HEK293 (cell line): Measurements from ENCODE around the gene IL12RB1.

ENCODE experiments used
- CTCF ChIA-PET: fragments of 350-600 bp; formaldehyde crosslinking; extraction: SDS; loops from one replicate; lab custom pipeline; 2021; ENCODE audit warnings: antibody characterized with exemption; lab: Yijun Ruan, JAX
- POLR2A ChIA-PET: fragments of 300-600 bp; formaldehyde crosslinking; extraction: SDS; loops from one replicate; lab custom pipeline; 2020; ENCODE audit warnings: antibody characterized with exemption, inconsistent platforms; lab: Yijun Ruan, JAX
- H3K27ac ChIP-seq: fragments of 200-500 bp; sonication (Bioruptor generic); 2 replicates; pipeline ENCODE4 v1.5.1; 2014; ENCODE audit warnings: low read depth, low read length, control low read depth, inconsistent platforms; ENCODE audit errors: extremely low read depth
- H3K36me3 ChIP-seq, 2 experiments: fragments of 200-500 bp in 1 of 2; sonication (Bioruptor generic) in 1 of 2; 1 replicate in 1 of 2; 2 replicates in 1 of 2; pipeline ENCODE4 v1.5.1; 2014 to 2017; ENCODE audit warnings: inconsistent platforms in 2 of 2, low read length in 2 of 2; ENCODE audit not compliant: control insufficient read depth in 2 of 2, insufficient read depth in 1 of 2
- H3K4me1 ChIP-seq: fragments of 200-500 bp; sonication (Bioruptor generic); 2 replicates; pipeline ENCODE4 v1.5.1; 2014; ENCODE audit warnings: mild to moderate bottlenecking, low read length, inconsistent platforms; ENCODE audit not compliant: control insufficient read depth, insufficient read depth
- H3K4me3 ChIP-seq: 2 replicates; pipeline ENCODE4 v1.5.1; 2011; ENCODE audit warnings: low read depth, mild to moderate bottlenecking, control low read depth, low read length, moderate library complexity
- H3K9me3 ChIP-seq: fragments of 200-500 bp; sonication (Bioruptor generic); 2 replicates; pipeline ENCODE4 v1.5.1; 2014; ENCODE audit warnings: low read depth, low read length, inconsistent platforms; ENCODE audit not compliant: control insufficient read depth, insufficient read depth
- BCL11A ChIP-seq: fragments of 450-650 bp; formaldehyde crosslinking; IDR thresholded peaks from 2 replicates; pipeline ENCODE4 v1.5.1; 2016; ENCODE audit warnings: low read depth, missing biosample characterization, missing genetic modification characterization
- EGR2 ChIP-seq: fragments of 450-650 bp; formaldehyde crosslinking; IDR thresholded peaks from 2 replicates; pipeline ENCODE4 v1.5.1; 2016; ENCODE audit warnings: low read depth, missing biosample characterization, missing genetic modification characterization
- GLI2 ChIP-seq: fragments of 450-650 bp; formaldehyde crosslinking; IDR thresholded peaks from 2 replicates; pipeline ENCODE4; 2017; ENCODE audit warnings: missing biosample characterization, missing genetic modification characterization, low read depth, borderline replicate concordance
- KLF16 ChIP-seq: fragments of 450-650 bp; formaldehyde crosslinking; IDR thresholded peaks from 2 replicates; pipeline ENCODE4 v1.5.1; 2017; ENCODE audit warnings: missing biosample characterization, missing genetic modification characterization
- PRDM6 ChIP-seq: fragments of 450-650 bp; formaldehyde crosslinking; IDR thresholded peaks from 2 replicates; pipeline ENCODE4 v1.5.1; 2017; ENCODE audit warnings: missing biosample characterization, missing genetic modification characterization
- SETDB1 ChIP-seq: IDR thresholded peaks from one replicate; pipeline ENCODE4 v1.6.1; 2017; ENCODE audit warnings: mild to moderate bottlenecking, low read length, moderate library complexity, mixed read lengths; ENCODE audit not compliant: insufficient read length
- ZFHX2 ChIP-seq: fragments of 450-650 bp; formaldehyde crosslinking; conservative IDR thresholded peaks from 2 replicates; pipeline ENCODE4 v1.5.1; 2016; ENCODE audit warnings: missing biosample characterization, missing genetic modification characterization
- ZNF112 ChIP-seq: fragments of 450-650 bp; formaldehyde crosslinking; IDR thresholded peaks from 2 replicates; pipeline ENCODE4 v1.5.0; 2017; ENCODE audit warnings: missing biosample characterization, missing genetic modification characterization
- ZNF148 ChIP-seq: fragments of 450-650 bp; formaldehyde crosslinking; IDR thresholded peaks from 2 replicates; pipeline ENCODE4 v1.5.0; 2017; ENCODE audit warnings: missing biosample characterization, missing genetic modification characterization, borderline replicate concordance
- ZNF16 ChIP-seq: fragments of 450-650 bp; formaldehyde crosslinking; IDR thresholded peaks from 2 replicates; pipeline ENCODE4 v1.5.1; 2016; ENCODE audit warnings: low read depth, missing biosample characterization, missing genetic modification characterization
- ZNF248 ChIP-seq: fragments of 450-650 bp; formaldehyde crosslinking; IDR thresholded peaks from 2 replicates; pipeline ENCODE4 v1.5.1; 2017; ENCODE audit warnings: missing biosample characterization, missing genetic modification characterization
- ZNF280D ChIP-seq: fragments of 450-650 bp; formaldehyde crosslinking; IDR thresholded peaks from 2 replicates; pipeline ENCODE4 v1.5.1; 2016; ENCODE audit warnings: missing biosample characterization, missing genetic modification characterization
- ZNF394 ChIP-seq: fragments of 450-650 bp; formaldehyde crosslinking; IDR thresholded peaks from 2 replicates; pipeline ENCODE4 v1.5.1; 2016; ENCODE audit warnings: missing biosample characterization, missing genetic modification characterization, mild to moderate bottlenecking, moderate library complexity, borderline replicate concordance
- ZNF776 ChIP-seq: fragments of 450-650 bp; formaldehyde crosslinking; IDR thresholded peaks from 2 replicates; pipeline ENCODE4 v1.5.0; 2017; ENCODE audit warnings: missing biosample characterization, missing genetic modification characterization, borderline replicate concordance
- ZNF791 ChIP-seq: fragments of 450-650 bp; formaldehyde crosslinking; IDR thresholded peaks from 2 replicates; pipeline ENCODE4 v1.5.1; 2016; ENCODE audit warnings: missing biosample characterization, missing genetic modification characterization

IL12RB1 gene

GRCh38 chr19:18073197-18073596 is 13.5 kb downstream of the IL12RB1 start:
- Histone ChIP-seq H3K9me3 (no peaks in the 10 kb centered on the region), H3K4me1 (no peaks in the 10 kb centered on the region), H3K4me3 (no peak overlapping the region), H3K27ac (no peak overlapping the region), H3K36me3 (no peaks in the 10 kb centered on the region)
- TF ChIP-seq BCL11A (tag by site-specific recombination) = no peak
- peak; percentile 81 for TF ChIP-seq ZNF16 (tag by site-specific recombination)
- CTCF ChIA-PET = interaction anchor here (3.6 kb wide), 1 partner anchor 15 kb away, joined by 14 read pairs; no protein-coding TSS in a partner anchor
- POLR2A ChIA-PET = no interaction called here

GRCh38 chr19:18072335-18072734 is 14.4 kb downstream of the IL12RB1 start:
- H3K27ac ChIP-seq = no peak overlapping the region
- TF ChIP-seq PRDM6 (tag by site-specific recombination) (no peak), SETDB1 (no peak), KLF16 (tag by site-specific recombination) (no peak), ZNF394 (tag by site-specific recombination) (no peak), ZNF791 (tag by site-specific recombination) (no peak), ZNF248 (tag by site-specific recombination) (no peak), ZNF112 (tag by site-specific recombination) (no peak), ZNF148 (tag by site-specific recombination) (no peak), ZNF776 (no peak), ZNF280D (tag by site-specific recombination) (no peak)
- no peak overlapping the region for H3K4me3 ChIP-seq
- CTCF ChIA-PET = interaction anchor here (1.1 to 3.6 kb wide), 2 partner anchors 14 to 17 kb away, joined by 5 to 14 read pairs; no protein-coding TSS in a partner anchor
- H3K9me3 ChIP-seq = no peaks in the 10 kb centered on the region
- no peaks in the 10 kb centered on the region for H3K36me3 ChIP-seq
- POLR2A ChIA-PET = no interaction called here
- H3K4me1 ChIP-seq = no peaks in the 10 kb centered on the region

GRCh38 chr19:18070181-18070580 is 16.6 kb downstream of the IL12RB1 start:
- POLR2A ChIA-PET = interaction anchor here (0.6 kb wide), 1 partner anchor 36 kb away, joined by 7 read pairs; no protein-coding TSS in a partner anchor
- peak; percentile 99 for TF ChIP-seq EGR2 (tag by site-specific recombination)
- TF ChIP-seq ZFHX2 (tag by site-specific recombination) = peak; percentile 99
- no peak for TF ChIP-seq GLI2 (tag by site-specific recombination)
- Histone ChIP-seq H3K4me3 (no peak overlapping the region), H3K9me3 (no peaks in the 10 kb centered on the region), H3K4me1 (no peaks in the 10 kb centered on the region), H3K27ac (no peak overlapping the region), H3K36me3 (no peaks in the 10 kb centered on the region)
- CTCF ChIA-PET = interaction anchor here (0.6 to 3.6 kb wide), 5 partner anchors 8 to 603 kb away, joined by 3 to 14 read pairs (median 7); partner anchors contain the start of gene ARRDC2
